Breast epithelium (tissue), 3 donors: Measurements from ENCODE around the gene HBG2.

Experiments used
- CTCF ChIP-seq, 3 donors: fragments of 450-650 bp; IDR thresholded peaks; one replicate each; pipeline ENCODE4 v1.5.1; 2016 to 2017; ENCODE audit warnings: antibody characterized with exemption in 3 of 3, mild to moderate bottlenecking in 3 of 3, moderate library complexity in 3 of 3
- POLR2A ChIP-seq: fragments of 450-650 bp; IDR thresholded peaks from one replicate; pipeline ENCODE4 v1.6.1; 2016; ENCODE audit warnings: antibody characterized with exemption, mild to moderate bottlenecking, moderate library complexity

- no peak for TF ChIP-seq CTCF (IDR thresholded peaks at IDR 0.05)
- TF ChIP-seq POLR2A: no peak
These were observed 2.8 kb downstream of the HBG2 start for GRCh38 chr11:5251746-5252145.
